Non-pigmented ciliary epithelial cell (primary cell): ENCODE results near the gene HDAC10.

Experiments used
- DNase-seq: peaks from one replicate; pipeline ENCODE4 v3.0.0-alpha.2; 2010; ENCODE audit warnings: low read depth

The HDAC10 gene

GRCh38 chr22:50255607-50256006, 4.5 kb upstream of the HDAC10 start:
- DNase-seq, result no peak

- no peak for DNase-seq
Measured at GRCh38 chr22:50255099-50255498, 4.0 kb upstream of the HDAC10 start.

DNA sequence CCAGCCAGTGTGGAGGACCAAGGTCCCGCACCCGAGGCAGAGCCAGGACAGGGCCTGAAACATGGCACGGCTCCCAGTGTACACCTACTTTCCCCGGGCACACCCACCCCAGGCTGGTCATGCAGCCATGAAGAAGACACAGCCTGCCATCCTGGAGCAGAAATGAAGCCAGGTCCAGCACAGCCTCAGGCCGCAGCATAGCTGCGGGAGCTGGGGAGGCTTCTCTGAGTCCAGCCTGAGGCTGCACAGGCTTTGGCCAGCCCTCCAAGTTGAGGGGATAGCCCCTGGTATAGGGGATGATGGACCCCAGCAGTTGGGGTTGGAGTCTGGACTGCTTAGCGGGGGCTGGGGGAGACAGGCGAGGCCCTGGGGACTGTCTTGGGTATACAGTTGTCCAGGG, 2.9 kb upstream of the HDAC10 start:
- no peak for DNase-seq

- no peak for DNase-seq
Measured at GRCh38 chr22:50253046-50253915, 2.2 kb upstream of the HDAC10 start.

- DNase-seq, result no peak
Measured at GRCh38 chr22:50252082-50253045, 1.3 kb upstream of the HDAC10 start.

GRCh38 chr22:50251477-50252081, 514 bp upstream of the HDAC10 start:
- DNase-seq, result no peak

GRCh38 chr22:50250249-50250554, 863 bp downstream of the HDAC10 start:
- no peak for DNase-seq

- DNase-seq, result no peak
Measured at GRCh38 chr22:50249341-50250248, 1.5 kb downstream of the HDAC10 start.

DNA sequence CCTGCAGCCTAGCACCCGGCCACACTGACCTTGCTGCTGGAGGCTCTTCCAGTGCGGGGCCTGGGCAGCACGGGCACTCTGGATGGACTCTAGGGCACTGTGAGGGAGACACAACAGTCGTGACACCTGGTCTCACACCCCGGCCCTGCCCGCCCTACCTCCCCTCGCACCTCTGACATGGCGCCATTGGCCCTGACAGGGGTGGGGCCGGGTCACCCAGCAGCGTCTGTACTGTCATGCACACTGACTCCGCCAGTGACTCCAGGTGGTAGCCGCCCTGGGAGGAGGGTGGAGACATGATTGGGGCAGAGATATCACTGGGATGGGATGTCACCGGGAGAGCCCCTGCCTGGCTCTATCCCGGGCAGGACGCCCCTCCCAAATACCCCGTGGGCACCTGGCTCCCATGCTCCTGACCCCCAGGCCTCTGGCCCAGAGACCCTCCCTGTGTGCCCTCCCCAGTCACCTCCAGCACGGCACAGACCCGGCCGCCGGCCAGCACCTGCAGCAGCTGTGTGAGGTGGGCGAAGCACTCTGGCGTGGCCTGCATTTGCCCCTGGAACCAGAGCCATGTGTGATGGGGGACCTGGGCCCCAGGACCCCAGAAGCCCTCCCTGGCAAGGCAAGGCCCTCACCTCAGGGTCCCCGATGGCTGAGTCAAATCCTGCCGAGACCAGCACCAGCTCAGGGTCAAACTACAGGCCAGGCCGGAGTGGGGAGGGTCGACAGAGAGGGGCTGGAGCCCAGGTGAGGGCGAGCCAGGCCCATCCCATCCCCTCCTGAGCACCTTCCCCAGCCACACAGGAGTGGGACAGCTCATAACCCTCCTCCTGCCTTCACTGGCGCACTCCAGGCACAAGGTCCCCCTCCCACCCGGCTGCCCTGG, 2.6 kb downstream of the HDAC10 start:
- no peak for DNase-seq

DNA sequence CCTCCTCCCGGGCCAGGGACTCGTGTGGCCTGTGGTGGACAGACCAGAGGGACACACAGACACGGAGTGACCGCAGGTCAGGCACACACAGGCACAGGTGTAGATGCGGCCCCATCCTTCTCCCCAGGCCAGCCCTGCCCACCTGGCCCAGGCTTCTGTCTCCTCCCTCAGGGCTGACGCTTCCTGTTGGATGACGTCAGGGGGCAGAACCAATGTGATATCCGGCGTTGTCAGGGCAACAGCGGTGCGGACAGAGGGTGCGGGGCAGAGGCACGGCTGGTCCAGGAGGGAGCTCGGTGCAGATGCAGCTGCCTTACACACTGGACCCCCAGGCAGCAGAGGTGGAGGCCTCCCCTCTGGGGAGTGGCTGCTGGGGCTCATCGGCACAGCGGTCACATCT, 3.3 kb downstream of the HDAC10 start:
- DNase-seq, result peak; percentile 32

- no peak for DNase-seq
Measured at GRCh38 chr22:50246242-50247175, 4.6 kb downstream of the HDAC10 start.

DNA sequence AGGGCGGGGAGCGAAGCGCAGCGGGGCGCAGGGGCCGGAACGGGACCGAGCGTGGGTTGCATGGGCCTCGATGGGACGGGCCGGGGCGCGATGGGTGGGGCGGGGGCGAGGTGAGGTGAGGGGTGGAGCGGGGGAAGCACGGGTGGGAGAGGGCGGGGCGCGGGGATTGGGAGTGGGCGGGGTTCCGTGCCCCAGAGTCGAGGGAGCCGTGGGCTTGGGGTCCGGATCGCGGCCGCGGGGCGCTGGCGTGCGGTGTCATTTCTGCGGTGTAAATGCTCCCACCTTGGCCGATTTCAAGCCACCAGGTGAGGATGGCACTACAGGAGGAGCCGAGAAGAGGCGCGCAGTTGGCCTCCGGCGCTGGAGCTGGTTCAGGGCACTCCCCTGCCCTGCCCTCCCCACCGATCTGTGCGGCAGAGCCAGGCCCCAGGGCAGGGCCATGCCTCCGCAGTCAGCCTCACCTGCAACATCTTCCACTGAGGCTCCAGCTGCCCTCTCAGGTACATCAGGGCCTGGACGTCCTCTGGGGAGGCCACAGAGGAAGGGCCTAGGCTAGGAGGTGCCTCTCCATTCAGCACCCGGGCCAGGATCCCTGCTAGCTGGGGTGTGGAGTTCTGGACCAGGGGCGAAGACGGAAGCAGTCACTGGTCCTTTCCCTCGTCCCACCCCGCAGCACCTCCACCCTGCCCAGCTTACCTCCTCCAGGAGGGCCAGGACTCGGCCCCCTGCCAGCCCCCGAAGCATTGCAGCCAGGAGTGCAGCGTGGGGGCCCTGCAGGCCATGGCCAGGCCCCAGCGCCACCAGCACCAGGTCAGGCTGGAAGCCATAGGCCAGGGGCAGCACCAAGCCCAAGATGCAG, 5.6 kb downstream of the HDAC10 start:
- no peak for DNase-seq

- peak; percentile 47 for DNase-seq
Measured at GRCh38 chr22:50244420-50245213, 6.4 kb downstream of the HDAC10 start, which contains the start of gene TUBGCP6. TUBGCP6 (minus strand) TSS chr22:50245023; CDS start chr22:50244459, 564 bp downstream.

GRCh38 chr22:50243685-50244419, 7.2 kb downstream of the HDAC10 start:
- DNase-seq, result no peak

- no peak for DNase-seq
Measured at GRCh38 chr22:50242406-50242949, 8.6 kb downstream of the HDAC10 start.

DNA sequence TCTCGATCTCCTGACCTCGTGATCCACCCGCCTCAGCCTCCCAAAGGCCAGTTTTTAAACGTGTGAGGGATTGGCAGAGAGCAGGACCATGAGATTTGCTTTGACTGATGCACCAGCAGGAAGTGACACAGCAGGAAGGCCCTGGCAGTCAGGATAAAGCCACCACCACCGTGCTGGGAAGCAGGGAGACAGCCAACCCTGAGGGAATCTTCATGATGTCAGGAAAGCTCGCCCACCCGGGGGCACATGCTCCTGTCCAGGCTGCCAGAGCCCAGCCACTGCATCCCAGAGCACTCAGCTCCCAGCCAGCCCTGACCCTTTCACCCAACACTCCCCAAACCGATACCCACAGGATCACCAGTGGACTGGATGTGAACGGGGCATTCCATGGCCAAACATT, 12.3 kb downstream of the HDAC10 start:
- no peak for DNase-seq
